HepG2 (cell line): Measurements from ENCODE around the gene ENO4. TPM values are rescaled to one million over a fixed set of nuclear protein-coding genes. Genes with fewer than 3 reads are reported as not detected.
A peak's percentile ranks its signal among the peaks of the same experiment; 100 is the strongest.

Source experiments
- ATAC-seq: fragments of 200-7000 bp; cut with Tn5 transposase; 3 replicates; pipeline ENCODE4 v1.9.1; 2020; ENCODE audit warnings: mild to moderate bottlenecking, moderate library complexity
- BruUV-seq: library from RNA; stranded (reverse); fragments of 400-500 nt; replicated peaks from 2 replicates; lab custom pipeline; 2021; lab: Mats Ljungman, UMichigan
- CTCF ChIA-PET: fragments of 300-600 bp; formaldehyde crosslinking; extraction: SDS; loops from one replicate; lab custom pipeline; 2021; ENCODE audit warnings: low total read pairs, inconsistent platforms, low intra/inter-chr PET ratio; lab: Yijun Ruan, JAX
- POLR2A ChIA-PET: fragments of 350-600 bp; sonication (Branson Sonifier 250); formaldehyde crosslinking; loops from one replicate; lab custom pipeline; 2020; ENCODE audit warnings: antibody characterized with exemption, inconsistent platforms; lab: Yijun Ruan, JAX
- DNase-seq: peaks from one replicate; pipeline ENCODE4 v3.0.0-alpha.2; 2015; ENCODE audit warnings: low spot score
- FAIRE-seq: peaks from 3 replicates; lab custom pipeline; 2011; peaks lifted over from hg19 to GRCh38; lab: Jason Lieb, UNC
- H2AFZ ChIP-seq: one replicate; pipeline ENCODE4 v1.6.1; 2011; ENCODE audit warnings: low read length, inconsistent platforms
- H3K27ac ChIP-seq: fragments of 300-600 bp; 3 replicates; pipeline ENCODE4 v1.8.0; 2011; ENCODE audit warnings: mixed run types, mild to moderate bottlenecking, mixed read lengths, low read length, inconsistent platforms; ENCODE audit not compliant: insufficient read depth; ENCODE audit errors: extremely low read length
- H3K27me3 ChIP-seq, 2 experiments: fragments of 200-600 bp in 1 of 2; 2 replicates in 1 of 2; 3 replicates in 1 of 2; pipeline versions ENCODE4 v1.6.0 to v1.8.0; 2011; ENCODE audit warnings: low read length in 2 of 2, mild to moderate bottlenecking in 2 of 2, moderate library complexity in 2 of 2, inconsistent platforms in 1 of 2; ENCODE audit not compliant: insufficient read depth in 2 of 2, control insufficient read depth in 1 of 2
- H3K36me3 ChIP-seq, 2 experiments: fragments of 200-600 bp in 1 of 2; replicated peaks in 1 of 2; 2 replicates in 1 of 2; 3 replicates in 1 of 2; pipeline versions ENCODE4 v1.5.1 to v1.8.0; 2011; ENCODE audit warnings: low read length in 2 of 2, inconsistent platforms in 1 of 2; ENCODE audit not compliant: insufficient read depth in 2 of 2, control insufficient read depth in 1 of 2
- H3K4me1 ChIP-seq: 2 replicates; pipeline ENCODE4 v1.5.1; 2012; ENCODE audit warnings: low read length, inconsistent platforms; ENCODE audit not compliant: insufficient read depth
- H3K4me2 ChIP-seq: 2 replicates; pipeline ENCODE4 v1.6.0; 2011; ENCODE audit warnings: low read depth, low read length, inconsistent platforms
- H3K4me3 ChIP-seq, 3 experiments: fragments of 200-600 bp in 1 of 3; sonication (generic), shearing (Covaris generic) in 1 of 3; replicated peaks in 1 of 3; 2 replicates each; pipeline ENCODE4 v1.5.1; 2011 to 2016; ENCODE audit warnings: low read length in 3 of 3, inconsistent platforms in 2 of 3, low read depth in 2 of 3, mild to moderate bottlenecking in 2 of 3, control low read depth in 1 of 3, mixed read lengths in 1 of 3; ENCODE audit not compliant: insufficient read depth in 1 of 3
- H3K79me2 ChIP-seq: one replicate; pipeline ENCODE4 v1.6.1; 2011; ENCODE audit warnings: low read length, inconsistent platforms; ENCODE audit not compliant: insufficient read depth
- H3K9ac ChIP-seq: 2 replicates; pipeline ENCODE4 v1.6.0; 2011; ENCODE audit warnings: mild to moderate bottlenecking, low read depth, low read length, inconsistent platforms; ENCODE audit not compliant: insufficient read depth
- H3K9me3 ChIP-seq: 2 replicates; pipeline ENCODE4 v1.5.1; 2012; ENCODE audit warnings: mild to moderate bottlenecking, low read length
- H4K20me1 ChIP-seq: 2 replicates; pipeline ENCODE4 v1.6.0; 2011; ENCODE audit warnings: inconsistent platforms, mild to moderate bottlenecking, low read length, moderate library complexity; ENCODE audit not compliant: insufficient read depth
- ARID2 ChIP-seq: sonication (generic); formaldehyde crosslinking; IDR thresholded peaks from 2 replicates; pipeline ENCODE4 v1.8.1; 2022; ENCODE audit warnings: mild to moderate bottlenecking, missing genetic modification reagents, borderline replicate concordance
- ARNTL ChIP-seq: sonication (generic); formaldehyde crosslinking; IDR thresholded peaks from 2 replicates; pipeline ENCODE4 v1.4.0; 2020; ENCODE audit warnings: mild to moderate bottlenecking, missing genetic modification reagents
- MED8 ChIP-seq: sonication (generic); formaldehyde crosslinking; IDR thresholded peaks from 2 replicates; pipeline ENCODE4 v1.8.1; 2023; ENCODE audit warnings: mild to moderate bottlenecking, missing genetic modification reagents; ENCODE audit not compliant: insufficient replicate concordance
- PCBP1 ChIP-seq: fragments of 200-400 bp; formaldehyde crosslinking; IDR thresholded peaks from 2 replicates; pipeline ENCODE4 v1.6.1; 2017; ENCODE audit warnings: mild to moderate bottlenecking, low read depth, low read length, borderline replicate concordance
- SRSF1 ChIP-seq: fragments of 200-400 bp; formaldehyde crosslinking; optimal IDR thresholded peaks from 2 replicates; pipeline ENCODE3; 2017; ENCODE audit warnings: mild to moderate bottlenecking, low read depth, low read length, moderate library complexity
- SYNCRIP ChIP-seq: fragments of 200-400 bp; formaldehyde crosslinking; IDR thresholded peaks from 2 replicates; pipeline ENCODE4 v1.6.1; 2018; ENCODE audit warnings: mild to moderate bottlenecking, low read depth, low read length; ENCODE audit not compliant: insufficient read depth
- XRCC5 ChIP-seq: fragments of 200-400 bp; formaldehyde crosslinking; optimal IDR thresholded peaks from 2 replicates; pipeline ENCODE3; 2017; ENCODE audit warnings: mild to moderate bottlenecking, low read length
- ZNF224 ChIP-seq: sonication (generic); formaldehyde crosslinking; IDR thresholded peaks from 2 replicates; pipeline ENCODE4 v1.5.0; 2020; ENCODE audit warnings: mild to moderate bottlenecking, missing genetic modification reagents
- WGBS: methylation state at CpG from one replicate; pipeline ENCODE4 v1.1.6; 2017; ENCODE audit warnings: low lambda C conversion rate; 5-methylcytosine and 5-hydroxymethylcytosine counted together
- in situ Hi-C: cut with HindIII; loops from 2 replicates; pipeline ENCODE4 v1.10.0; 2017; ENCODE audit warnings: low pct_unique_long_range_greater_than_20kb; ENCODE audit not compliant: extremely low pct_ligation_motif_present
- intact Hi-C: fragments of 100-400 bp; cut with micrococcal nuclease; formaldehyde crosslinking; loops from one replicate; pipeline ENCODE4 v1.10.0; 2022; ENCODE audit not compliant: unreplicated experiment
- polyA plus RNA-seq, 8 experiments: library from polyadenylated mRNA; depleted of rRNA in 3 of 8; stranded (reverse) in 7 of 8; unstranded in 1 of 8; fragments of >200 nt; fragmentation: Illumina TruSeq in 4 of 8; extraction: Trizol in 4 of 8; gene quantifications; 2 replicates each; pipeline versions ENCODE4 v1.2.1 to v1.2.3, GENCODE V29; 2011 to 2016; ENCODE audit warnings: low read depth in 4 of 8, missing spikeins in 1 of 8, mixed read lengths in 1 of 8; ENCODE audit not compliant: insufficient read depth in 1 of 8
- total RNA-seq, 5 experiments: library from RNA; depleted of rRNA; stranded (reverse); fragments of >200 nt; fragmentation: Illumina TruSeq; extraction: Trizol; gene quantifications; 2 replicates each; pipeline ENCODE4 v1.2.3, GENCODE V29; 2016; ENCODE audit warnings: low read depth in 1 of 5
- TF ChIP-seq, protein P1 (sequence below): sonication (generic); formaldehyde crosslinking; IDR thresholded peaks from 2 replicates; pipeline ENCODE4 v1.5.0; 2020; ENCODE audit warnings: missing genetic modification reagents
- TF ChIP-seq, protein P2 (sequence below): sonication (generic); formaldehyde crosslinking; IDR thresholded peaks from 2 replicates; pipeline ENCODE4 v1.4.0; 2020; ENCODE audit warnings: missing genetic modification reagents
- TF ChIP-seq, protein P3 (sequence below): sonication (generic); formaldehyde crosslinking; IDR thresholded peaks from 2 replicates; pipeline ENCODE4 v1.5.0; 2020; ENCODE audit warnings: mild to moderate bottlenecking, missing genetic modification reagents, moderate library complexity

The ENO4 gene
- total and polyA plus RNA-seq, 2 of the 13 experiments (the other 11 are each of a cell fraction or from before 2014, with no cell fraction given), result not detected

DNA sequence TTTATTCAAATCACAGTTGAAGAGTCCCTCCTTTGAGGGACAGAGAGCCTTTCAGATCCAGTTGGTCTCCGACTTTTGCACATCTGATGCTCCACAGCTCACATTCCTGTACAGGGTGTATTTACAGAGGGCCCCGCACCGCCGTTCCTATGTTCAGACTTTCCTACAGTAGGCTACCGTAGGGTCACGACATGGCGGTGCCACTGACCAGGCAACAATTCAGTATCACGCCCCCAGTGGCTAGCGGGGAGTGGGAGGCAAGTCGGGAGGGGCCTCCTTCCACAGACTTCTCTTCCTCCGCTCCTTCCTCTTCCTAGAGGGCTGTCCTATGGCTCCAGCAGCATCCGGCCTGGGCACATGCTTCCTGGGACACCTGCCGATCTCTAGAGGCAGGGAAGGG is 40.6 kb upstream of the ENO4 start (continued):
- TF ChIP-seq, protein P1, sequence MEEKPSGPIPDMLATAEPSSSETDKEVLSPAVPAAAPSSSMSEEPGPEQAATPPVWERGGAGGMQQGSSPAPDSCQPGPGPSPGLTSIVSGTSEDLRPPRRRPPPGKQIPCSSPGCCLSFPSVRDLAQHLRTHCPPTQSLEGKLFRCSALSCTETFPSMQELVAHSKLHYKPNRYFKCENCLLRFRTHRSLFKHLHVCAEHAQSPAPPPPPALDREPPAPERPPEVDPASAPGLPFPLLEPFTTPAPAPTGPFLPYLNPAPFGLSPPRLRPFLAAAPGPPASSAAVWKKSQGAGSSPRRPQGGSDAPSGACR (CRISPR knock-in tag), result no peak
- no peak for TF ChIP-seq PCBP1
- TF ChIP-seq SRSF1, result no peak
- TF ChIP-seq, protein P2, sequence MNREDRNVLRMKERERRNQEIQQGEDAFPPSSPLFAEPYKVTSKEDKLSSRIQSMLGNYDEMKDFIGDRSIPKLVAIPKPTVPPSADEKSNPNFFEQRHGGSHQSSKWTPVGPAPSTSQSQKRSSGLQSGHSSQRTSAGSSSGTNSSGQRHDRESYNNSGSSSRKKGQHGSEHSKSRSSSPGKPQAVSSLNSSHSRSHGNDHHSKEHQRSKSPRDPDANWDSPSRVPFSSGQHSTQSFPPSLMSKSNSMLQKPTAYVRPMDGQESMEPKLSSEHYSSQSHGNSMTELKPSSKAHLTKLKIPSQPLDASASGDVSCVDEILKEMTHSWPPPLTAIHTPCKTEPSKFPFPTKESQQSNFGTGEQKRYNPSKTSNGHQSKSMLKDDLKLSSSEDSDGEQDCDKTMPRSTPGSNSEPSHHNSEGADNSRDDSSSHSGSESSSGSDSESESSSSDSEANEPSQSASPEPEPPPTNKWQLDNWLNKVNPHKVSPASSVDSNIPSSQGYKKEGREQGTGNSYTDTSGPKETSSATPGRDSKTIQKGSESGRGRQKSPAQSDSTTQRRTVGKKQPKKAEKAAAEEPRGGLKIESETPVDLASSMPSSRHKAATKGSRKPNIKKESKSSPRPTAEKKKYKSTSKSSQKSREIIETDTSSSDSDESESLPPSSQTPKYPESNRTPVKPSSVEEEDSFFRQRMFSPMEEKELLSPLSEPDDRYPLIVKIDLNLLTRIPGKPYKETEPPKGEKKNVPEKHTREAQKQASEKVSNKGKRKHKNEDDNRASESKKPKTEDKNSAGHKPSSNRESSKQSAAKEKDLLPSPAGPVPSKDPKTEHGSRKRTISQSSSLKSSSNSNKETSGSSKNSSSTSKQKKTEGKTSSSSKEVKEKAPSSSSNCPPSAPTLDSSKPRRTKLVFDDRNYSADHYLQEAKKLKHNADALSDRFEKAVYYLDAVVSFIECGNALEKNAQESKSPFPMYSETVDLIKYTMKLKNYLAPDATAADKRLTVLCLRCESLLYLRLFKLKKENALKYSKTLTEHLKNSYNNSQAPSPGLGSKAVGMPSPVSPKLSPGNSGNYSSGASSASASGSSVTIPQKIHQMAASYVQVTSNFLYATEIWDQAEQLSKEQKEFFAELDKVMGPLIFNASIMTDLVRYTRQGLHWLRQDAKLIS (CRISPR knock-in tag), result no peak

DNA sequence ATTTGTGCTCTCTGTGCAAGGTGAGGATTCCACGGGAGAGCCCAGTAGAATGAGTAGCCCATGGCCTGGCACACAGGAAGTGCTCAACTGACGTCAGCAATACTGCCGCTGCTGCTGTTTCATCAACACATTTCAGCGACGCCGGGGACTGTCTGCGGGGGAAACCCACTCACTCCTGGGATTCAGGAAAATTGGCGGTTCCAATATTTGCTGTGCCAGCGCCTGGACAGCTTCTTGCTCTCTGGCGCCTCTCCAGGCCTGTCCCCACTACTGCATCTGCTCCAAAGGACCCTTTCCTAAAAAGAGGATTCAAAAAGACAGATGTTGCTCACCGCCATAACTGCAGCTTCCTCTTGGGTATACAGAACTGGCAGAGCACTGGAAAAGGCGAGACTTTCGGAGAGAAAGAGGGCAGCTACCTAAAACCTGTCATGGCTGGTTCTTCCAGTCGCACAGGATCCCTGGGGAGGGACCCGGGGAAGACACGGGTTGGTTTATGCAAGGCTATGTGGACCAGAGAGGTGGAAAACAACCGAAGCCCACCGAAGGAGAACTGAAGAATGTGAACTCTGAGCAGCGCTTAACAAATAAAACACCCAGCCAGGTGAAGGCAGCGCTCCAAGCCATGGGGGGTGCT is 39.7 kb upstream of the ENO4 start:
- Histone ChIP-seq H3K79me2 (no peaks in the 10 kb centered on the region), H3K36me3 (no peaks in the 10 kb centered on the region), H2AFZ (no peak overlapping the region), H3K27ac (no peak overlapping the region), H3K27me3 (peaks cover 2 to 18% of the 10 kb centered on the region in 2 experiments; a peak in 4 of 5 replicates), H3K4me1 (peaks cover 6% of the 10 kb centered on the region), H3K4me3 (no peak overlapping the region), H3K9me3 (no peaks in the 10 kb centered on the region), H3K4me2 (no peak overlapping the region), H3K9ac (no peak overlapping the region), H4K20me1 (no peaks in the 10 kb centered on the region)
- no TSS peak for BruUV-seq
- 29% methylated on average over 16 of the region's 20 CpGs for whole genome bisulfite sequencing
- intact Hi-C loops, result no loop called here
- FAIRE-seq (no peak), DNase-seq (peak; percentile 12), ATAC-seq (peak; percentile 71)
- ChIA-PET CTCF (no interaction called here), POLR2A (no interaction called here)
- in situ Hi-C loops, result no loop called here
- TF ChIP-seq ZNF224 (CRISPR knock-in tag), result no peak
- TF ChIP-seq, protein P3, sequence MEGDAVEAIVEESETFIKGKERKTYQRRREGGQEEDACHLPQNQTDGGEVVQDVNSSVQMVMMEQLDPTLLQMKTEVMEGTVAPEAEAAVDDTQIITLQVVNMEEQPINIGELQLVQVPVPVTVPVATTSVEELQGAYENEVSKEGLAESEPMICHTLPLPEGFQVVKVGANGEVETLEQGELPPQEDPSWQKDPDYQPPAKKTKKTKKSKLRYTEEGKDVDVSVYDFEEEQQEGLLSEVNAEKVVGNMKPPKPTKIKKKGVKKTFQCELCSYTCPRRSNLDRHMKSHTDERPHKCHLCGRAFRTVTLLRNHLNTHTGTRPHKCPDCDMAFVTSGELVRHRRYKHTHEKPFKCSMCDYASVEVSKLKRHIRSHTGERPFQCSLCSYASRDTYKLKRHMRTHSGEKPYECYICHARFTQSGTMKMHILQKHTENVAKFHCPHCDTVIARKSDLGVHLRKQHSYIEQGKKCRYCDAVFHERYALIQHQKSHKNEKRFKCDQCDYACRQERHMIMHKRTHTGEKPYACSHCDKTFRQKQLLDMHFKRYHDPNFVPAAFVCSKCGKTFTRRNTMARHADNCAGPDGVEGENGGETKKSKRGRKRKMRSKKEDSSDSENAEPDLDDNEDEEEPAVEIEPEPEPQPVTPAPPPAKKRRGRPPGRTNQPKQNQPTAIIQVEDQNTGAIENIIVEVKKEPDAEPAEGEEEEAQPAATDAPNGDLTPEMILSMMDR (CRISPR knock-in tag), result peak; percentile 28; the same call in 1 of the 2 replicates
- no peak for TF ChIP-seq MED8 (CRISPR knock-in tag)
- no peak for TF ChIP-seq ARID2 (CRISPR knock-in tag)
- TF ChIP-seq SYNCRIP, result no peak
- TF ChIP-seq ARNTL, result no peak
- peak; percentile 28 for TF ChIP-seq XRCC5
- TF ChIP-seq, all 625 proteins: peak for 2
